HG03460 (cell line): Measurements from ENCODE around the gene MYH6.
"Not testable (repeated sequence)": the region's sequence is repeated elsewhere in the genome, so short reads cannot be mapped to it uniquely, and the experiment has no call there.

ENCODE experiments used
- ATAC-seq: cut with Tn5 transposase; IDR thresholded peaks from one replicate; pipeline ENCODE4 v1.9.1; 2021; ENCODE audit not compliant: unreplicated experiment

MYH6 gene

DNA sequence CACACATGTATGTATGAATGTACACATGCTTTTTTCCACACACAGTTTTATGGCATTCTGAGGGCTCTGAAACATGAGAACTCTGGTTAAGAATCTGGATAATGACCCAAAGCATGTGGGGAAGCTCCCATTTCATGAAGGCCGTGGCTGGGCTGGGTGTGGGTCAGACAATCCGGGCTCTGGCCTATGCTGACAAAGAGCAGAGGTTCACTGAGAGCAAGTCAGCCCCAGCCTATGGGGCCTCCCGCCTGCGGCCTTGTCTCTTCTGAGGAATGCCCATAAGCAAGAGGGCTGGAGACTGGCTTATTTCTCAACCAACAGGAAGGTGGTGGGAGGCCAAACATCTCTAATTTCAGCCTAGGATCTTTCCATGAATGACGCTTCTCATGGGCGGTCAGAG lies 8.5 kb downstream of the MYH6 start:
- no peak for ATAC-seq

GRCh38 chr14:23399136-23399535 lies 8.9 kb downstream of the MYH6 start:
- no peak for ATAC-seq

GRCh38 chr14:23398348-23398747 lies 9.7 kb downstream of the MYH6 start:
- no peak for ATAC-seq

GRCh38 chr14:23396781-23397407 lies 11.2 kb downstream of the MYH6 start:
- no peak for ATAC-seq

DNA sequence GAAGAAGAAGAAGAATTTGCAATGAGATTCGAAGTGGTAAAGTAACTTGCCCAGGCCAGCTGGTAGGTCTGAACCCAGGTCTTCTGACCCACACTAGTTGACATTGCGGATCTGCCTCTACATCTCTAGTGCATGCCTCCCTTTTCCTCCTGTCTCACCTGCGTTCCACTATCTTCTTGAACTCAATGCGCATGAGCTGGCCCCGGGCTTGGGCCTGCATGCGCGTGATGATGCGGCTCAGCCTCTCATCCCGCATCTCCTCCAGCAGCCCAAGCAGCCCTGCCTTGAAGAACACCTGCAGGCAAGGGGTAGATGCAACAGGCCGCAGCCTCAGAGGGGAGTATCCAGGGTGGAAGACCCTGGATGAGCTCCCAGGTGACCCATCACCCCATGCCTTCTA lies 11.9 kb downstream of the MYH6 start:
- no peak for ATAC-seq

GRCh38 chr14:23392613-23393012 lies 15.5 kb downstream of the MYH6 start:
- no peak for ATAC-seq

DNA sequence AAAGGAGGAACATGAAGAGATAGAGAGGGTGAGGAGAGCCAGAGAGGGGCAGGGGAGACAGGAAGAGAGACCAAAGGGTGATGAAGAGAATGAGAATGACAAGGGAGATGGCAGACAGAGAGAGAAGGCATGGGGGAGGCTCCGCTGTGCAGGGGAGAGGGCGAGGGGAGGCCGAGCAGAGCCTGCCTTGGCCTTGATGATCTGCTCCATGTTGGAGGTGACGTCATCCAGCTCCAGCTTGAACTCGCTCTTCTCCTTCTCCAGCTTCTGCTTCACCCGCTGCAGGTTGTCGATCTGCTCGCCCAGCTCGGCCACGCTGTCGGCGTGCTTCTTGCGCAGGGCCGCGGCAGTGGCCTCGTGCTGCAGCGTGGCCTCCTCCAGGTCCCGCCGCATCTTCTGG lies 18.2 kb downstream of the MYH6 start:
- not testable (repeated sequence) for ATAC-seq

DNA sequence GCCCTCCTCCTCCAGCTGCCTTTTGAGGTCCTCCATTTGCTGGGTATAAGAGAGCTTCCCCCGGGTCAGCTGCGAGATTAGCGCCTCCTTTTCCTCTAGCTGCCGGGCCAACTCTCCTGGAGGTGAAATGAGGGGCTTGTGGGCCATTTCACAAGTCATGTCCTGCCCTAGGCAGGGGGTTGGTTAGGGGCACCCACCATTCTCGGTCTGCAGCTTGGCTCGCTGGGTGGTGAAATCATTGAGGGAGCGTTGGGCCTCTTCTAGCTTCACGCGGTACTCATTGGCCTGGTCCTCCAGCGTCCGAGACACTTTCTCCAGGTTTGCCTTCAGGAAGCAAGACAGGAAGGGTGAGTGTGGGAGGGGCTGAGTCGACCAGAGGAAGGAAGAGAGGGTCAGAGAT lies 18.7 kb downstream of the MYH6 start:
- no peak for ATAC-seq

- no peak for ATAC-seq
Observed at GRCh38 chr14:23388996-23389395, 19.1 kb downstream of the MYH6 start.

- no peak for ATAC-seq
Observed at GRCh38 chr14:23387916-23388882, 19.9 kb downstream of the MYH6 start.

- ATAC-seq: no peak
Observed at GRCh38 chr14:23386999-23387398, 21.1 kb downstream of the MYH6 start.

DNA sequence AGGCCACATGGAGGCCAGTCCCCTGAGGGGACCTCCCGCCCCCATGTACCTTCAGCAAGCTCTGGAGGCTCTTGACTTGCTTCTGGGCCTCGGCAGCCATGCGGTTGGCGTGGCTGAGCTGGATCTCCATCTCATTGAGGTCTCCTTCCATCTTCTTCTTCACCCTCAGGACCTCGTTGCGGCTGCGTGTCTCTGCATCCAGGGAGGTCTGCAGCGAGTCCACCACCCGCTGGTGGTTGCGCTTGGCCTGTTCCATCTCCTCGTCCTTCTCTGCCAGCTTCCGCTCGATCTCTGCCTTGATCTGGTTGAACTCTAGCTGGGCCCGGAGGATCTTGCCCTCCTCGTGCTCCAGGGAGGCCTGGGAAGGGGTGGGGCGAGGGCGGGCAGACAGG lies 21.8 kb downstream of the MYH6 start:
- not testable (repeated sequence) for ATAC-seq

- no peak for ATAC-seq
Observed at GRCh38 chr14:23385642-23386265, 22.3 kb downstream of the MYH6 start.

- no peak for ATAC-seq
Observed at GRCh38 chr14:23385244-23385641, 22.8 kb downstream of the MYH6 start.

- no peak for ATAC-seq
Observed at GRCh38 chr14:23384364-23385080, 23.6 kb downstream of the MYH6 start.

DNA sequence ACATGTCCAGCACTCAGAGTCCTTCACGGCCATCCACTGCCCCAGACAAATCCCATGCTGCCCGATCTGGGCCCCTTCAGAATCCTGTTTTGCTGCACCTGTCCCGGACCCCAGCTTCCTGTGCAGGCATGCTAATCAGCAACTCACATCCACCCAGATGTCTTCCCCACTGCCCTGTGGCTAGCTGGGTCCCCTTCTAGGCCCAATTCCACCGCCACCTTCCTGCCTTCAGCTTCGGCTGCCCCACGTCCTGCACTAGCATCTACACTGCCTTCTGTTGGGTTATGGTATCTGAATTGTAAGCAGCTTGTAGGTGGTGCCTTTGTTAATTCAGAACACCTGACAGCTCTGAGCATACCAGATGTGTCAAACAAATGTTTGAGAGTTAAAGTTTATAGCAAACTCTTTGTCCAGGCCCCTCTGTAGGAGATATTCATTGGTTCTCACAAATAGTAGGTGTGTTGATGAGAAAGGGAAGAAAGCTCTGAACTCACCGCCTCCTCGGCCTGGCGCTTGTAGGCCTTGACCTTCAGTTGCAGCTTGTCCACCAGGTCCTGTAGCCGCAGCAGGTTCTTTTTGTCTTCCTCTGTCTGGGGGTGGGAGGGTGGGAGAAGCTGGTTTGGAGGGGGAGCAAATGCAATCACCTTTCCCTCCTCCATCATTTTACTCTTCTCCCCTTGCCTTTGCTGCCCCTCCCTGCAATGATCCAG lies 25.2 kb downstream of the MYH6 start:
- ATAC-seq: no peak

DNA sequence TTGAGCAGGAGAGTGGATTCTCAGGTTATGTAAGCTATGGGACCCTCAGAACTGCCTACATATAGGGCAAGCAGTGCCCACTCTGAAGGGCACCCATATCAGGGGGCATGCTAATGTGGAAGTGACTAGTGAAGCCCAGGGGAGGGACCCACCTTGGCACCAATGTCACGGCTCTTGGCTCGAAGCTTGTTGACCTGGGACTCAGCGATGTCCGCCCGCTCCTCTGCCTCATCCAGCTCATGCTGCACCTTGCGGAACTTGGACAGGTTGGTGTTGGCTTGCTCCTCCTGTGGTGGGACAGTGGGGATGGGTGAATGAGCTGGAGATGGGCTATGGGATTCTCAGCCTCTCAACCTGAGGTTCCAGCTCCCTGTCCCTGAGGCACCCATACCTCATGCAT lies 25.8 kb downstream of the MYH6 start:
- no peak for ATAC-seq

GRCh38 chr14:23381871-23382270 lies 26.2 kb downstream of the MYH6 start:
- ATAC-seq: no peak

DNA sequence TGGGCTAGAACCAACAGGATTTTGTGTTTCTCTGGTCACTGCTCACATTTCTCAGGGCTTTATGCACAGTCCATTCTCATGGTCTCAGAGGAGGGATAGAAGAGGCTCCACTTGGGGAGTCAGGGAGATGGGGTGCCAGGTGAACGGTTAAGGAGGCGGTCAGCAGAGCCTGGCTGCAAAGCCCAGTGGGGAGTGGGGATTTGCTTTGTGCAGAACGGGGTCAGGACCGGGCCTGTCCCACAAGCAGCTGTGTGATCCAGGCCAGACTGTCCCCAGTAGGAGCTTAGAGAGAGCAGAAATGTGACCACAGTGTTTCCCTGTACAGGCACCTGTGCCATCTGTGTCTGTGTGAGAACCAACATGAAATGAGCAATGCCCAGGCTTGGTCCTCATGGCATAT lies 27.1 kb downstream of the MYH6 start:
- no peak for ATAC-seq

DNA sequence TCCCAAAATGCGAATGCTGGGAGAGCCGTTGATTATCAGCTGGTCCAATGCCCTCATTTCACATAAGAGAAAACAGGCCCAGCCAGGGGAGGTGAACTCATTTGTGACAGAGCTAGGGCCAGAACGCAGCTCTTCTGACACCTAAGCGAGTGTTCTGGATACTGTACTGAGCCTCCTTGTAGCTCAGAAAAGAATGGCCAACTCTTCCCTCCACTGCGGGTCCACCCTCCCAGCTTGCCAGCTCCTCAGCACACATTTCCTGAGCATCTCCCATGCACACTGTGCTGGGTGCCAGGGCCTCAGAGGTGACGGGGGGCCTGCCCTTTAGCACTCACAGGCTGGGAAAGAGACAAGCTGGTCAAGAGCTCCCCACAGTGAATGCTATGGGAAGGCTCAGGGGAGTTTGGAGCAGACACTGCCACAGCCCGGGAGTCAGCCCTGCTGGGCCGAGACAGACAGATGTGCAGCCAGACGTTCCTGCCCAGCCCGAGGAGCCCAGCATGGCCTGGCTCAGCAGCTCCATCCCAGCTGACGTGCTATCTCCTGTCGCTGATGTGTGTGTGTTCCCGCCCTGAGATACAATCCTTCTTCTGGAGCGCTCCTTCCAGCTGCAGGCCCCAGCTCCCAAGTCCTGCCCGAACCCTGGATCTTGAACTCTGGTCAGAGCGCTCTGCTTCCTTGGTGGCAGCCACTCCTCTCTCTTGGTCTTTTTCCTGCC lies 27.7 kb downstream of the MYH6 start:
- no peak for ATAC-seq
